Activated CD4-positive, alpha-beta T cell treated with anti-CD3 and anti-CD28 coated beads, Interleukin-2, amount 50 U/mL, for 48 hours (primary cell): Measurements from ENCODE around the gene PPIL1.
A peak's percentile ranks its signal among the peaks of the same experiment; 100 is the strongest.

Source experiments
- DNase-seq, 2 experiments: peaks; one replicate each; pipeline ENCODE4 v3.0.0-alpha.2; 2020

The PPIL1 gene

DNA sequence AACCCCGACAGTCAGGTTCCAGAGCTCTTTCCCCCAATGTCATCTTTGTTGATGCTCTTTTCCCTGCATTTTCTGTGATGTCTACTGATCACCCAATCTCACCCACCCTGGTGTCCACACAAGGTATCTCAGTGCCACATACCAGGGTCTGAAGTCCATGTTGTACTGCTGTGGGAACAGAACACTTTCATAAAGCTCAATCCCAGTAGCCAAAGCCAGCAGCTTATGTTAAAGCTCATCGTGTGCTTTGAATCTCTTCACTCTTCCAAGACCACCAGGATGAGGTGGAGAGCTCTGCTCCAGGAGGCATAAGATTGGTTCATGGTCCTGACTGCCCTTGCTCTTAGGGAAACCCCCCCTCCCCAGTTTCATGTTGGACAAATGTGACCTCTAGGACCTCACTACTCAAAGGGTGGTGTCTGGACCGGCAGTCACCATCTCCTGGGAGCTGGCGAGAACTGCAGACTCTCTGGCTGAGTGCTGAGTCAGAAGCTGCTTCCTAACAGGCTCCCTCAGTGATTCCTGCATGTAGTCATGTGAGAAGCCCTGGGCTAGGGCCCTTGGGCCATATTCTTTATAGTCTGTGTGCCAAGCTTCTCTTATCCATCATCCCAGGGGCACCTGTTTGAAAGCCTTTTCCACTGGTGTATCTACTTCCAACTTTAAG, 22.0 kb downstream of the PPIL1 start:
- no peak for DNase-seq

DNA sequence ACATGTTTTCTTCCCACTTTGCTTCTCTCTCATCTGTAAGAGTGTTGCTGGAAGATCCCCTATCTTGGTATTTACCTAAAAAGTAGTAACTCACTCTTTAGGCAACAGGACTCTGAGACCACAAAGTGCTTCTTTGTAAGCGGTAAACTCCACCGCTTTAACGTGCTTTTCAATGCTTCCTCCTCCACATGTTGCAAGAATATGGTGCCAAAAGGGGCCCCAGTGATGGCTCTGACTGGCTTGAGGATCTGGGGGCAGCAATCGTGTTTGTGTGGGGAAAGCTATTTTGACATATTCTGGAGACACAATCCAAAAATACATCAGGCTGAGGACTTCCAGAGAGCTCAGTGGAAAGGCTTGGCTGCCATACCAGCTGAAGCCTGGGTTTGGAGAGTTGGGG, 23.0 kb downstream of the PPIL1 start:
- no peak for DNase-seq

- DNase-seq = peak; percentile 23 to 33
Observed at GRCh38 chr6:36851149-36851614, 23.4 kb downstream of the PPIL1 start.

GRCh38 chr6:36850021-36850420, 24.6 kb downstream of the PPIL1 start:
- no peak for DNase-seq

GRCh38 chr6:36848658-36849441, 25.8 kb downstream of the PPIL1 start:
- DNase-seq = no peak

DNA sequence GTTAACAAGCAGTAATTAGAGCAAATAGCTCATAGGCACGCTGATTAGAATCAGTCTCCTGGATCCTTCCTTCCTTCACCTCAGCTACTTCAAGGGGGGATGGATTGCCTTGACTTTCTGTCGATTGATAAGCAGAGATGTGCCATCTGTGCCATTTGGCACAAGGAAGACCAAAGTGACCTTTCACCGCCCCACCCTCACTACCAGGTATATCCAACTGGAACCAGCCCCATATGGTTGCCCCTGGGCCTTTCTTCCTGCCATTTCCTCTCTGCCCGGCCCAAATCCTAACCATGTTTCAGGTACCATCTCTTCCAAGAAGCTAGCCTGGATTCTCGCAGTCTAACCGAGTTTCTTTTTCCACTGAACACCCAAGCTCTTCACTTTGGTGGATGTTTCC, 26.6 kb downstream of the PPIL1 start:
- DNase-seq = no peak

GRCh38 chr6:36847152-36847551, 27.5 kb downstream of the PPIL1 start:
- DNase-seq = no peak

DNA sequence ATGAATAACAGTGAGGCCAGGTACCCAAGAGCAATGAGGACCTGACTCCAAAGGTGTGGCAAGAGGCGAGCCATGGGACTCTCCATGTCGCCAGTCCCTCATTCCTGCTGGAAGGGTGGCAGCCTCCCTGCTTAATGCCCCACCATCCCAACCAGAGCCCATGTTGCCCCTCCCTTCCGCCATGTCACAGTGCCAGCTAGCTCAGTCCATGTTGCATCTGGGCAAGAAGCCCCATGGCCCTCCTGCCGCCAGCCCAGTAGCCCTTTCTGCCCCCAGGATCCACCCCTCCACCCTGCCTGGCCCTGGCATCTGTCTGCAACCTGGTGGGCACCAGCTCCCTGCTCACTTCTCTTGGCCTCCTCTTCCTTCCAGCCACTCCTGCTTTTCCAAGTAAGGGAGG, 29.4 kb downstream of the PPIL1 start:
- DNase-seq = no peak

DNA sequence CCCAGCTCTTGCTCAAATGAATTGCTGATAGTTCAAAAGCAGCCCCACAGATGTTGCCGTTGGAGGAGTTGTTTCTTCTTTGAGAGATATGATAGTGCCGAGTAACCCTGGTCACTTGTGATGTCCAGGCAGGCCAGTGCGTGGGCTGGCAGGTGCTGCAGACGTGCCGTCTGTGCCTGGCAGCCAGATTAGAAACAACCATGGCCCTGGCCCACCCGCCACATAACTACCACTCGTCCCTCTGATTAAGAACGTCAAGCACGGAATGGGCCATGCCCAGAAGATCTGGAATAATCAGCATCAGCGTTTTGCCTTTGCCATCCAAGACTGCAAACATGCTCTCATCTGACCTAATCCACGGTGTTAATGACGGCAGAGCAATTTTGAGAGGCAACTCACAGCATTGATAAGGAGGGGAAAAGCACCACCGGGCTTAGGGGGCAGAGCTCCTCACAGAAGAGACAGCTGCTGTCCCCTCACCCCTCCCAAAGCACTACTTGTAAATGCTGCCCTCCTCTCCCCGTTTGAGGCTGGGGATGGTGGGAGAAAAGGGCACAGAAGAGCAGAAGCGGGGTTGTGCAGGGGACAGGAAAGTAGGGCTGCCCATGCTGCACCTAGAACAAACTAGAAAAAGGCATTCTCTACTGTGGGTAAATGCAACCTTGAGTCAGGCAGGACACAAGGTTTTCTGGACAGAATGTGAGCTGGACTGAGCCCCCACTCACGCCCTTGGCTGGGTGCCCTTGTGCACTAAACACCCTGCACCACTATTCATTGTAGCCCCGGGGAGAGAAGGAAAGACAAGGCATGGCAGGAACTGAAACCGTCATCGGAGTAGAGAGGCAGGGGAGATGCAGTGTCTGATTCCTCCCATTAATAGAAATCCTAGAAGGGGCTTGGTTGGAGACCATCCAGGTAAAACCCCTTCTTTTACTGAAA, 30.1 kb downstream of the PPIL1 start:
- no peak for DNase-seq

DNA sequence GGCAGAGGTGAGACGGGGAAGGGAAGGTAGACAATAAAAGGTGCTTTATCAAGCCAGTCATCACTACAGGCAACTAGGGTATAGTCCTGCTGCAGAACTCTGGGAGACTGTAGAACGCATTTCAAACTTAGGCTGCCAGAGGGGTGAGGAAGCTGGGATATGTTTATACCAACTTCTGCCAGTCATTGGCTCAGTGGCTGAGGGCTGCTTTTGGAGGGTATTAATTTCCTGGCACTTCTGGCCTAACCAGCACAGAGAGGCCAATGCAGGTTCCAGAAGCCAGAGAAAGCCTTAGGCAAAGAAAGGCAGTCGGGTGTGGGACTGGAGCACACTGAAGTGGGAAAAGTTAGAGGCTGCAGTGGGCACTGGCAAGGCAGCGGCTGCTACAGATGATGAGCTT, 31.4 kb downstream of the PPIL1 start:
- DNase-seq = no peak

GRCh38 chr6:36841756-36842155, 32.8 kb downstream of the PPIL1 start:
- no peak for DNase-seq

DNA sequence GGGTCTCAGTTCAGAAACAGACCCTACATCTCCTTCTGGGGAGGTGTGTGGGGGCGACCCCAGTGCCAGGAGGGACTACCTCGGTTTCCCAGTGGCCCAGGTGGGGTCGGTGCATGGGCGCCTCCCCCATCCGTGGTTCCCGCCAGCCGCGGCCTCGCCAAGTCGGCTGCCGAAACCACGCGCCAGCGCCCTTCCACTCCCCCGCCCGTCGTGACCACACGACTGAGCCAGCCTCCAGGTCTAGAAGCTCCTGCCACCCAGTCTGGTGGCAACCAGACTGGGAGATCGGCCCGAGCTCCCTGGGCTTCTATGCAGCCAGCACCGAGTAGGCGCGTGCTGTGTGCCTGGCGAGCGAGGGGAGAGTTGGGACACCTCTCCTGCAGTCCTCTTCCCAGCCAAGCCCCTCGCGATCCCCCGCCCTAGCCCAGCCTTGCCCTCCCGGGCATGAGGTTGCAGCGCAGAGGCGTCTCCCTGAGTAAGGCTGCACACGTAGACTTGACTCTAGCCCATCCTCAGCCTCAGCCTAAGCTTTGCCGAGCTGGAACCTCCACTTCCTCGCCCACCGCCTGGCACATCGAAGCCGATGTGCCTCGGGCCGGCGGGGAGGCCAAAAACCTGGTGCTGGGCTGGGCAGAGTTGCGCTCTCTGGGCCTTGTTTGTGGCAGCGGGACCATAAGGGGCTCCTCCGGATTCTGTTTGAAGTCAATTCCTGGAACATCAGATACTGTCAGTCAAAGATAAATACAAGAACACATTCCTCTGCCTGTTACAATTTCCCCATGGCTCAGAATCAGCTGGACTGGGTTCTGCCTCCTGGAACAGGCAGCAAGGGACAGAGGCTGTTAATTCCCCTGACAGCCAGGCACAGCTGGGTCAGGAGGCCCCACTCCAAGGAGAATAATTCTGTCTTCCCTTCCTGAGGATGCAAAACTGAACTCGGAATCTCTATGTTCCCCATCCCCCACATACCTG, 33.9 kb downstream of the PPIL1 start:
- peak; percentile 39 to 44 for DNase-seq

- DNase-seq = peak; percentile 34 to 47
Observed at GRCh38 chr6:36839749-36840431, 34.7 kb downstream of the PPIL1 start.

DNA sequence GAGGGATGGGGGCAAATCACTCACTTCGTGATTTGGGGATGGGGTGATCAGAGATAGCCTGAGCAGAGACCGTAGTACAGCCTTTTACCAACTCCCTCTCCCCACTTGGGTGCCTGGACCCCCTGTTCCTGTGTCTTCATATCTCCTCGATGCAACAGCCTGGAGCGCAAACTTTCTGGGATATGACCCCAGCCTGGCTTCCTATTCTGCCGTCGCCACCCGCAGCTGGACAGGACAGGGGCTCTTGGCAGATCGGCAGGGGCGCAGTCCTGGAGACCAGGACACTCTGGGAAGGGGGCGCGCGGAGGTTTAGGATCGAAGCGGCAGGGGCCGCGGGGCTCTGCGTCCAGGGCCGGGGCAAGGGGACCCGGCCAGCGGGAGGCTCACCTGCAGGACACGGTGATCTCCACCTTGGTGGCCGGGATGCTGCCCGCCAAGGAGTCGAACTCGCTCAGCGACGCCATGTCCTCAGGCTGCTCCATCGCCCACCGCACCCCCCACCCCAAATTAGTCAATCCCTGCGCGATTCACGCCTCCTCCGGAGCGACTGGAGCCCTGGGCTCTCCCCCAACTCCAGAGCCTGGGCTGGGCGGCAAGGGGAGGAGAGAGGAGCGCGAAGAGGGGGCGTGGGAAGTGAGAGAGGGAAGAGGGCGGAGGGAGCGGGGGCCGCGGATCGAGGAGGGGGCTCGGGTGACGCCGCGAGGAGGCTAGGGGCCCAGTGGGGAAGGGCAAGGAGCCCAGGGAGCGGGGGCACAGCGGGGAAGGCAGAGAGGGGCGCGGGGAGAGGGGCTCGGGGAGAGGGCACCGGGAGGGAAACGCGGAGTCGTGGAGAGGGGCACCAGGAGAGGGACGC, 35.5 kb downstream of the PPIL1 start, which contains the start of gene CPNE5:
Gene CPNE5 (minus strand): TSS at position 549 of the 853 bp plus-strand sequence. CDS start 67 bp downstream, at position 482.
- no peak for DNase-seq

- DNase-seq = no peak
Observed at GRCh38 chr6:36837686-36838085, 36.9 kb downstream of the PPIL1 start.

DNA sequence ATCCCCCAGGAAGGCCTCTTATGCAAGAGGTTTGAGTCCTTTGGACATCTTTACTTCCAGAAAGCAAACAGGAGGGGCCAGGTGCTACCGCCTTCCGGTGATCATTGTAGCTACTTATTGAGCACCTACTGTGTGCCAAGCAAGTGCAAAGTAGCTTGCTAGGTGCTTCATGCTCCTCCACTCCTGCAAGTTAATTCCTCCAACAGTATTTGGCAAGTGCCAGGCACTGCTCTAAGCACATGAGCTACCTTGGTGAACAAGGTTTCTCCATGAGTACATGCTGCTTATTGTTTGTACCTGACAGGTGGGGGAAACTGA, 37.6 kb downstream of the PPIL1 start:
- no peak for DNase-seq

GRCh38 chr6:36836111-36837021, 38.2 kb downstream of the PPIL1 start:
- no peak for DNase-seq

- no peak for DNase-seq
Observed at GRCh38 chr6:36834576-36835341, 39.8 kb downstream of the PPIL1 start.
